GM18520 (cell line): ENCODE results near the gene COL3A1.

ENCODE experiments used
- ATAC-seq: cut with Tn5 transposase; IDR thresholded peaks from one replicate; pipeline ENCODE4 v1.9.1; 2021; ENCODE audit not compliant: unreplicated experiment

The COL3A1 gene

DNA sequence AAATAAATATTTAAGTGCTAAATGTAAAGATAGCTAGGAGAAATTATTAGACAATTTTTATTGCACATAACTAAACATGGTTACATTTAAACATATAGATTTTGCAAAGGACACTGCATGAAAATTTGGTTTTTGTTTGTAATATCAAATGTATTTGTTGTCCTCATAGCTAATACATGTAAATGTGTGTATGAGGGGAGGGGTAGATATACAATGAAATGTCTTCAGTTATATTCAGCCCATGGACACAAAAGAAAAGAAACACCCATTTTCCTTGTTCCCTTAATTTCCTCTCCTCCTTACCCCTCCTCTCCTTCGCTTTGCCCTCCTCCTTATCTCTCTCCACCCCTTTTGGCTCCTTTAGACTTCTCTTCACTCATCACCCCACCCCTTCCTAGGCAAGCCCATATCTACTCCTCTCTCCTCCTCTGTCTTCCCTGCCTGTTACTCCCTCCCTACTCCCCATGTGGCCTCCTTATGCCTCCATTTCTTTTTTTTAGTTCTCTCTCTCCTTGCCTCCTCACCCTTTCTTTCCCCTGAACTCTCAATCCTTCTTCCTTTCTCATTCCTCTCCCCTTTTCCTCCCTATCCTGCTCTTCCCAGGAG is 1.4 kb downstream of the COL3A1 start:
- no peak for ATAC-seq

DNA sequence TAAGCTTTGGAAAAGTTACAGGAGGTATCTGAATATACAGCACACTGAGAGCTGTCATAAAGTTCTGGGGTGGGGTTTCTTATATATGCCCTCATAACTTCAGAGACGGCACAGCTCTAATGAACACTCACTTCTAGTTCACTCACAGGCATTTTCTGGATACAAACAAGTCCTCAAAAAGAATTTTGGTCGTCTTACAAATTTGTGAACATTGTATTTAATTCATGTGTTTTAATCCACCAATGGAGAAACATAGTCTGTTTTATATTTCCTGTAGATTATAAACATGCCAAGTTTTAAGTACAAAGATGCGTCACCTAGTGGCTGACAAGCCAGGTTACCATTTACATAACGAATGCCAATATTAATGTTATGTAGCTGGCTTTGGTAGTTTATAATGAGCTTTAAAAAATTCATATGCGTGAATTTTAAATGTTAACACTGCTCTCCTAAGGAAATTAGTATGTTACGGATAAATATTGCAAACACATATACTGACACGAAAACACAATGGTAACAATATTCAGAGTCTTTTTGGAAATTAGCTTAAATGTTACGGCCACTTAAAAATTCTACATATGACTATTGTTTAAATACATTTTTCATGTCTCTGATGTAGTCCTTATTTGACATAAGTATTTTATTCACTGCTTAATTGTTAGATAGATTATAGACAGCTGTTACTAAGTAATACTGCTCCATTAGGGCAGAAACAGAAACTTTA is 2.5 kb downstream of the COL3A1 start:
- ATAC-seq = no peak

- no peak for ATAC-seq
Observed at GRCh38 chr2:188977317-188977716, 3.1 kb downstream of the COL3A1 start.

GRCh38 chr2:188978291-188979081 is 4.3 kb downstream of the COL3A1 start:
- ATAC-seq = peak; percentile 77

- ATAC-seq = peak; percentile 7
Observed at GRCh38 chr2:188979187-188980114, 5.3 kb downstream of the COL3A1 start.

- ATAC-seq = no peak
Observed at GRCh38 chr2:188983427-188984064, 9.4 kb downstream of the COL3A1 start.

DNA sequence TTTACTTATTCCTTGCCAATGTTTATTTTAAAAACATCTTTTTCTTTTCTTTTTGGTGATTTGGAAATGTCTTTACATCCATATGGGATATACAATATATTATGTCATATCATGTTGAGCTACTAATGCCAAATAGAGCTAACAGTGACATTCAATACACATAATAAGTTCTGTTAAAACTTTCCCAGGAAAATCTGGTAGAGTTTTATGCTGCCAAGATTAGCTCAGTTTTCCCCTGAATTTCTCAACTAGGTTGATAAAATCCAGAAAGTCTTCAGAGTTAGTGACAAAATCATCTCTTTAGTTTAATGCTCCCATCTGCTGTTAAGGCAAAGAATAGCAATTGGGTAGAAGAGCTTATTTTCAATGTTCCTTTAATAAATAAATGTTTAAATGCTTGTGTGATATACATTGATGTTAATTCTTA is 9.9 kb downstream of the COL3A1 start:
- ATAC-seq = no peak

- no peak for ATAC-seq
Observed at GRCh38 chr2:188984680-188985079, 10.5 kb downstream of the COL3A1 start.

- no peak for ATAC-seq
Observed at GRCh38 chr2:188986839-188987238, 12.7 kb downstream of the COL3A1 start.

GRCh38 chr2:188993247-188993646 is 19.1 kb downstream of the COL3A1 start:
- no peak for ATAC-seq

- ATAC-seq = no peak
Observed at GRCh38 chr2:188997263-188997662, 23.1 kb downstream of the COL3A1 start.

GRCh38 chr2:189000221-189000620 is 26.0 kb downstream of the COL3A1 start:
- no peak for ATAC-seq

- no peak for ATAC-seq
Observed at GRCh38 chr2:189002079-189002478, 27.9 kb downstream of the COL3A1 start.

GRCh38 chr2:189008555-189009262 is 34.5 kb downstream of the COL3A1 start:
- ATAC-seq = no peak

GRCh38 chr2:189010536-189010935 is 36.4 kb downstream of the COL3A1 start:
- ATAC-seq = no peak

GRCh38 chr2:189012351-189012750 is 38.2 kb downstream of the COL3A1 start:
- ATAC-seq = no peak

GRCh38 chr2:189013031-189013430 is 38.9 kb downstream of the COL3A1 start:
- no peak for ATAC-seq

GRCh38 chr2:189013671-189014448 is 39.7 kb downstream of the COL3A1 start:
- ATAC-seq = no peak
